SU-DHL-6 (cell line): ENCODE data around the gene LRRC46.

ENCODE experiments used
- H2AFZ ChIP-seq: fragments of 200-600 bp; sonication (generic); 2 replicates; pipeline ENCODE4 v1.6.1; 2014; ENCODE audit warnings: low read depth, mild to moderate bottlenecking, moderate library complexity, mixed read lengths, antibody characterized with exemption, low read length; ENCODE audit not compliant: severe bottlenecking
- H3F3A ChIP-seq: fragments of 200-600 bp; shearing (Covaris generic); 2 replicates; pipeline ENCODE4 v1.6.0; 2016; ENCODE audit warnings: antibody characterized with exemption, mild to moderate bottlenecking; ENCODE audit not compliant: insufficient read depth
- H3K27ac ChIP-seq: fragments of 200-600 bp; sonication (generic); 2 replicates; pipeline ENCODE4 v1.5.1; 2016; ENCODE audit warnings: low read depth, mild to moderate bottlenecking, low read length, moderate library complexity, mixed read lengths
- H3K27me3 ChIP-seq: fragments of 200-600 bp; sonication (generic), shearing (Covaris generic); 2 replicates; pipeline ENCODE4 v1.6.0; 2014; ENCODE audit warnings: mild to moderate bottlenecking, low read length
- H3K36me3 ChIP-seq: fragments of 200-600 bp; sonication (generic); 2 replicates; pipeline ENCODE4 v1.6.1; 2014; ENCODE audit warnings: mild to moderate bottlenecking, low read length, mixed read lengths
- H3K4me2 ChIP-seq: fragments of 300-600, 200-600 bp; shearing (Covaris generic), sonication (generic); 2 replicates; pipeline ENCODE4 v1.6.0; 2014; ENCODE audit warnings: low read length, low read depth, mild to moderate bottlenecking; ENCODE audit not compliant: poor library complexity, severe bottlenecking
- H3K4me3 ChIP-seq: fragments of 200-600 bp; sonication (generic); 2 replicates; pipeline ENCODE4 v1.5.1; 2014; ENCODE audit warnings: antibody characterized with exemption, low read length, mild to moderate bottlenecking, mixed read lengths; ENCODE audit not compliant: insufficient read depth, poor library complexity, severe bottlenecking
- H3K79me2 ChIP-seq: fragments of 200-600 bp; sonication (generic); 2 replicates; pipeline ENCODE4 v1.6.1; 2014; ENCODE audit warnings: mild to moderate bottlenecking, low read length, moderate library complexity; ENCODE audit not compliant: insufficient read depth
- H3K9ac ChIP-seq: fragments of 200-600 bp; sonication (generic); 2 replicates; pipeline ENCODE4 v1.7.0; 2014; ENCODE audit warnings: mild to moderate bottlenecking, low read length
- H3K9me2 ChIP-seq: fragments of 200-600 bp; sonication (generic); replicated peaks from 2 replicates; pipeline ENCODE4 v1.6.1; 2014; ENCODE audit warnings: low read length; ENCODE audit not compliant: insufficient read depth
- H3K9me3 ChIP-seq: fragments of 200-600 bp; sonication (generic); 2 replicates; pipeline ENCODE4 v1.6.1; 2014; ENCODE audit warnings: low read length, mixed read lengths; ENCODE audit not compliant: insufficient read depth
- H4K20me1 ChIP-seq: fragments of 200-600 bp; sonication (generic); 2 replicates; pipeline ENCODE4 v1.6.1; 2014; ENCODE audit warnings: low read depth, mild to moderate bottlenecking, antibody characterized with exemption, low read length, moderate library complexity, mixed read lengths
- CTCF ChIP-seq: fragments of 200-600 bp; sonication (generic); IDR thresholded peaks from one replicate; pipeline ENCODE4 v1.5.1; 2017; ENCODE audit warnings: antibody characterized with exemption, mild to moderate bottlenecking, low read length, moderate library complexity; ENCODE audit not compliant: insufficient read depth, poor library complexity, severe bottlenecking
- EZH2phosphoT487 ChIP-seq: fragments of 200-600 bp; sonication (generic), shearing (Covaris generic); conservative IDR thresholded peaks from 2 replicates; pipeline ENCODE4 v1.6.1; 2018; ENCODE audit warnings: mild to moderate bottlenecking, antibody characterized with exemption, low read length, moderate library complexity, mixed read lengths

Gene LRRC46

GRCh38 chr17:47850692-47851573, 19.5 kb downstream of the LRRC46 start, which contains the start of gene SP6:
TSS of gene SP6 (minus strand) at chr17:47851163. CDS start at chr17:47848429, 2,734 bp downstream.
- H3K27ac ChIP-seq, result no peak within 1 kb of the TSS
- H3F3A ChIP-seq, result no peaks in the 10 kb centered on the region
- no peak for TF ChIP-seq EZH2phosphoT487
- no peak for TF ChIP-seq CTCF
- H3K27me3 ChIP-seq, result no peaks in the 10 kb centered on the region
- no peak within 1 kb of the TSS for H3K4me2 ChIP-seq
- no peaks in the 10 kb centered on the region for H3K36me3 ChIP-seq
- no peak within 1 kb of the TSS for H3K9ac ChIP-seq
- H3K9me3 ChIP-seq, result no peaks in the 10 kb centered on the region
- no peak within 1 kb of the TSS for H2AFZ ChIP-seq
- H3K9me2 ChIP-seq, result no peaks in the 10 kb centered on the region
- H4K20me1 ChIP-seq, result no peaks in the 10 kb centered on the region
- no peak within 1 kb of the TSS for H3K4me3 ChIP-seq
- H3K79me2 ChIP-seq, result no peaks in the 10 kb centered on the region

- no peaks in the 10 kb centered on the region for H4K20me1 ChIP-seq
- TF ChIP-seq CTCF, result no peak
- no peak for TF ChIP-seq EZH2phosphoT487
- H3K79me2 ChIP-seq, result no peaks in the 10 kb centered on the region
- H3K9ac ChIP-seq, result no peak overlapping the region
- no peak overlapping the region for H3K4me3 ChIP-seq
- H2AFZ ChIP-seq, result no peak overlapping the region
- no peak overlapping the region for H3K4me2 ChIP-seq
- H3F3A ChIP-seq, result no peaks in the 10 kb centered on the region
- H3K27me3 ChIP-seq, result no peaks in the 10 kb centered on the region
- no peaks in the 10 kb centered on the region for H3K36me3 ChIP-seq
- no peaks in the 10 kb centered on the region for H3K9me3 ChIP-seq
- no peak overlapping the region for H3K27ac ChIP-seq
- no peaks in the 10 kb centered on the region for H3K9me2 ChIP-seq
Measured at GRCh38 chr17:47851764-47852112, 20.3 kb downstream of the LRRC46 start.

GRCh38 chr17:47852113-47852949, 20.9 kb downstream of the LRRC46 start:
- H3K4me2 ChIP-seq, result no peak overlapping the region

More at GRCh38 chr17:47852113-47852949, 20.9 kb downstream of the LRRC46 start:
- Histone ChIP-seq H3K9me2 (no peaks in the 10 kb centered on the region), H3K27ac (no peak overlapping the region), H4K20me1 (no peaks in the 10 kb centered on the region), H3K36me3 (no peaks in the 10 kb centered on the region), H3F3A (no peaks in the 10 kb centered on the region), H3K79me2 (no peaks in the 10 kb centered on the region), H3K27me3 (no peaks in the 10 kb centered on the region), H3K4me3 (no peak overlapping the region), H3K9me3 (no peaks in the 10 kb centered on the region), H2AFZ (no peak overlapping the region), H3K9ac (no peak overlapping the region)
- TF ChIP-seq EZH2phosphoT487 (peak; percentile 97), CTCF (no peak)
